Spleen (tissue), 7 donors: ENCODE measurements around the gene CASS4.

Source experiments
- CTCF ChIP-seq, 11 experiments: fragments of 200-600 bp in 7 of 11; fragments of 450-650 bp in 4 of 11; sonication (generic) in 4 of 11; IDR thresholded peaks in 8 of 11; conservative IDR thresholded peaks in 3 of 11; 1 replicate in 7 of 11; 2 replicates in 4 of 11; pipeline versions ENCODE4 v1.4.0 to v1.8.0; 2016 to 2021; ENCODE audit warnings: antibody characterized with exemption in 11 of 11, inconsistent platforms in 4 of 11, mild to moderate bottlenecking in 1 of 11
- POLR2A ChIP-seq, 3 donors: fragments of 450-650 bp; IDR thresholded peaks; one replicate each; pipeline ENCODE4 v1.5.1; 2017; ENCODE audit warnings: antibody characterized with exemption in 3 of 3, mild to moderate bottlenecking in 1 of 3
- POLR2AphosphoS5 ChIP-seq, 3 donors: sonication (generic); formaldehyde crosslinking; IDR thresholded peaks; one replicate each; pipeline ENCODE4 v1.5.1; 2017; ENCODE audit warnings: antibody characterized with exemption in 3 of 3
- donor health status: DM: no; HTN: no; CAD: no; lungs with moderate emphysema.
- donor health status: DM: no; HTN: no; CAD: no.
- donor health status: DM: no; HTN: no; CAD: no.

- TF ChIP-seq CTCF (IDR thresholded peaks at IDR 0.05 in 8 of 11, conservative IDR thresholded peaks at IDR 0.05 in 3 of 11) (no peak), POLR2AphosphoS5 (IDR thresholded peaks at IDR 0.05) (no peak), POLR2A (IDR thresholded peaks at IDR 0.05) (no peak)
Measured at GRCh38 chr20:56428881-56429280, 16.8 kb downstream of the CASS4 start.
